Neural crest cell (in vitro differentiated cells): ENCODE data around the gene CEP104. TPM values are rescaled to one million over a fixed set of nuclear protein-coding genes. Genes with fewer than 3 reads are reported as not detected.

Source experiments
- DNase-seq: peaks from one replicate; pipeline ENCODE4 v3.0.0; 2021; ENCODE audit warnings: low read depth, mixed read lengths, low spot score
- H3K27ac Mint-ChIP-seq: one replicate; pipeline ENCODE4 v1.8.0; 2021; ENCODE audit warnings: mild to moderate bottlenecking, mixed read lengths; ENCODE audit not compliant: unreplicated experiment
- H3K27me3 Mint-ChIP-seq: 2 replicates; pipeline ENCODE4 v1.8.0; 2021; ENCODE audit warnings: low read depth, mild to moderate bottlenecking, mixed read lengths
- H3K36me3 Mint-ChIP-seq: 2 replicates; pipeline ENCODE4 v1.8.0; 2021; ENCODE audit warnings: low read depth, mild to moderate bottlenecking, mixed read lengths
- H3K4me1 Mint-ChIP-seq: 2 replicates; pipeline ENCODE4 v1.8.0; 2021; ENCODE audit warnings: mixed read lengths
- H3K4me3 Mint-ChIP-seq: one replicate; pipeline ENCODE4 v1.8.0; 2021; ENCODE audit warnings: mild to moderate bottlenecking, mixed read lengths
- H3K9me3 Mint-ChIP-seq: 2 replicates; pipeline ENCODE4 v1.8.0; 2021; ENCODE audit warnings: mixed read lengths
- CTCF ChIP-seq: fragments of 200-600 bp; sonication (generic); conservative IDR thresholded peaks from 2 replicates; pipeline ENCODE4 v1.5.0; 2021; ENCODE audit warnings: antibody characterized with exemption, mild to moderate bottlenecking
- total RNA-seq: library from RNA; stranded (reverse); gene quantifications from 2 replicates; pipeline ENCODE4 v1.2.1, GENCODE V29; 2021

CEP104 gene
- total RNA-seq, 1 donor from 2014 or later: 36.2 TPM

GRCh38 chr1:3891329-3891865 lies 34.4 kb upstream of the CEP104 start:
- Mint-ChIP-seq H3K4me1 (no peaks in the 10 kb centered on the region), H3K27me3 (no peaks in the 10 kb centered on the region), H3K4me3 (no peak overlapping the region), H3K36me3 (peaks cover 6% of the 10 kb centered on the region), H3K27ac (peak overlapping the region; percentile 50), H3K9me3 (no peaks in the 10 kb centered on the region)
- no peak for DNase-seq
- no peak for TF ChIP-seq CTCF

GRCh38 chr1:3890389-3891328 lies 33.6 kb upstream of the CEP104 start:
- DNase-seq: no peak
- Mint-ChIP-seq H3K4me1 (no peaks in the 10 kb centered on the region), H3K36me3 (peaks cover 6% of the 10 kb centered on the region), H3K9me3 (no peaks in the 10 kb centered on the region), H3K27ac (no peak overlapping the region), H3K27me3 (no peaks in the 10 kb centered on the region), H3K4me3 (no peak overlapping the region)
- TF ChIP-seq CTCF: no peak

GRCh38 chr1:3889936-3890335 lies 32.9 kb upstream of the CEP104 start:
- no peak for TF ChIP-seq CTCF
- H3K27me3 Mint-ChIP-seq: no peaks in the 10 kb centered on the region
- H3K27ac Mint-ChIP-seq: no peak overlapping the region
- DNase-seq: no peak
- no peak overlapping the region for H3K4me3 Mint-ChIP-seq
- H3K9me3 Mint-ChIP-seq: no peaks in the 10 kb centered on the region
- H3K36me3 Mint-ChIP-seq: peaks cover 6% of the 10 kb centered on the region
- H3K4me1 Mint-ChIP-seq: no peaks in the 10 kb centered on the region

GRCh38 chr1:3888301-3888700 lies 31.3 kb upstream of the CEP104 start:
- Mint-ChIP-seq H3K4me1 (no peaks in the 10 kb centered on the region), H3K27me3 (no peaks in the 10 kb centered on the region), H3K4me3 (no peak overlapping the region), H3K27ac (no peak overlapping the region), H3K36me3 (peaks cover 7% of the 10 kb centered on the region), H3K9me3 (no peaks in the 10 kb centered on the region)
- TF ChIP-seq CTCF: no peak
- no peak for DNase-seq

- Mint-ChIP-seq H3K36me3 (peaks cover 9% of the 10 kb centered on the region), H3K4me3 (no peak overlapping the region), H3K27me3 (no peaks in the 10 kb centered on the region), H3K9me3 (no peaks in the 10 kb centered on the region), H3K27ac (peak overlapping the region; percentile 78), H3K4me1 (no peaks in the 10 kb centered on the region)
- DNase-seq: no peak
- TF ChIP-seq CTCF: no peak
Observed at GRCh38 chr1:3886691-3887090, 29.7 kb upstream of the CEP104 start.
